Putamen (tissue), 1 donor: ENCODE data around the gene TMPRSS13.

ENCODE experiments used
- DNase-seq: peaks from one replicate; pipeline ENCODE4 v3.0.0-alpha.2; 2016; ENCODE audit warnings: low spot score

The TMPRSS13 gene

GRCh38 chr11:117912497-117912896 is 16.7 kb downstream of the TMPRSS13 start:
- no peak for DNase-seq

- no peak for DNase-seq
Measured at GRCh38 chr11:117911694-117912093, 17.5 kb downstream of the TMPRSS13 start.

- DNase-seq, result no peak
Measured at GRCh38 chr11:117910941-117911655, 18.1 kb downstream of the TMPRSS13 start.

- no peak for DNase-seq
Measured at GRCh38 chr11:117910525-117910924, 18.7 kb downstream of the TMPRSS13 start.

GRCh38 chr11:117909611-117910382 is 19.4 kb downstream of the TMPRSS13 start:
- no peak for DNase-seq

- DNase-seq, result no peak
Measured at GRCh38 chr11:117908959-117909610, 20.1 kb downstream of the TMPRSS13 start.

GRCh38 chr11:117908109-117908895 is 20.9 kb downstream of the TMPRSS13 start:
- DNase-seq, result no peak

GRCh38 chr11:117907276-117908108 is 21.7 kb downstream of the TMPRSS13 start:
- peak; percentile 63 for DNase-seq

- DNase-seq, result no peak
Measured at GRCh38 chr11:117906710-117907109, 22.5 kb downstream of the TMPRSS13 start.

- no peak for DNase-seq
Measured at GRCh38 chr11:117906126-117906525, 23.1 kb downstream of the TMPRSS13 start.

- no peak for DNase-seq
Measured at GRCh38 chr11:117905524-117905923, 23.7 kb downstream of the TMPRSS13 start.

- no peak for DNase-seq
Measured at GRCh38 chr11:117903505-117904382, 25.5 kb downstream of the TMPRSS13 start.

- DNase-seq, result no peak
Measured at GRCh38 chr11:117902001-117902845, 27.0 kb downstream of the TMPRSS13 start.

- DNase-seq, result no peak
Measured at GRCh38 chr11:117901601-117902000, 27.6 kb downstream of the TMPRSS13 start.

- no peak for DNase-seq
Measured at GRCh38 chr11:117900720-117901440, 28.3 kb downstream of the TMPRSS13 start.

GRCh38 chr11:117900121-117900648 is 29.0 kb downstream of the TMPRSS13 start:
- DNase-seq, result no peak

GRCh38 chr11:117898059-117898458 is 31.1 kb downstream of the TMPRSS13 start:
- DNase-seq, result no peak

- no peak for DNase-seq
Measured at GRCh38 chr11:117892651-117893050, 36.6 kb downstream of the TMPRSS13 start.
